Liver (tissue), 3 donors: ENCODE results near the gene NYAP2.

Source experiments
- FOXA1 ChIP-seq: IDR thresholded peaks from 2 replicates; pipeline ENCODE4 v1.6.1; 2016; ENCODE audit warnings: antibody characterized with exemption
- GABPA ChIP-seq, 2 donors: IDR thresholded peaks in 1 of 2; conservative IDR thresholded peaks in 1 of 2; 2 replicates each; pipeline ENCODE4 v1.6.1; 2016; ENCODE audit warnings: antibody characterized with exemption in 2 of 2, mild to moderate bottlenecking in 1 of 2, moderate library complexity in 1 of 2
- JUND ChIP-seq, 2 donors: IDR thresholded peaks; 2 replicates each; pipeline ENCODE4 v1.6.1; 2016; ENCODE audit warnings: antibody characterized with exemption in 2 of 2
- RAD21 ChIP-seq, 2 donors: IDR thresholded peaks; 2 replicates each; pipeline ENCODE4 v1.6.1; 2016; ENCODE audit warnings: antibody characterized with exemption in 2 of 2, mild to moderate bottlenecking in 2 of 2
- TAF1 ChIP-seq: conservative IDR thresholded peaks from 2 replicates; pipeline ENCODE4 v1.6.1; 2016; ENCODE audit warnings: antibody characterized with exemption, mild to moderate bottlenecking
- TF ChIP-seq, protein P1 (sequence below): fragments of 150-350 bp; IDR thresholded peaks from 2 replicates; pipeline ENCODE4 v1.5.1; 2017; ENCODE audit warnings: improper control_type of control experiment, low read depth, low read length; ENCODE audit not compliant: missing input control
- donor health status: healthy.
- donor health status: healthy.

DNA sequence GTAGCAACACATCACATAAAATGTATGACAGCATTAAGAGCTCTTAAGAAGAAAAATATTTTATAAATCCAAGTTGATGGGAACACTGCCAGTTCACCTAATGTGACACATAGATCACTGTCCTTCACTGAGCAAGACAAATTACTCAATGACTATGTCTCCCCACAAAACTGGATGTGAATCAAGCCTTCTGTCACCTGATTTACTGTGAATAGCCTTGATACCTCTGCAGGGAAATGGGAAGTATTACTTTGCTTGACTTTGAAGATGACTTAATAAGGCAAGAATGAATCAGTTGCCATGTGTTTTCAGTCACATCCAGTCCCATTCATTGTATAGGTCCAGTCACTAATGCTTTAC, 94.6 kb downstream of the NYAP2 start:
- TF ChIP-seq, protein P1, sequence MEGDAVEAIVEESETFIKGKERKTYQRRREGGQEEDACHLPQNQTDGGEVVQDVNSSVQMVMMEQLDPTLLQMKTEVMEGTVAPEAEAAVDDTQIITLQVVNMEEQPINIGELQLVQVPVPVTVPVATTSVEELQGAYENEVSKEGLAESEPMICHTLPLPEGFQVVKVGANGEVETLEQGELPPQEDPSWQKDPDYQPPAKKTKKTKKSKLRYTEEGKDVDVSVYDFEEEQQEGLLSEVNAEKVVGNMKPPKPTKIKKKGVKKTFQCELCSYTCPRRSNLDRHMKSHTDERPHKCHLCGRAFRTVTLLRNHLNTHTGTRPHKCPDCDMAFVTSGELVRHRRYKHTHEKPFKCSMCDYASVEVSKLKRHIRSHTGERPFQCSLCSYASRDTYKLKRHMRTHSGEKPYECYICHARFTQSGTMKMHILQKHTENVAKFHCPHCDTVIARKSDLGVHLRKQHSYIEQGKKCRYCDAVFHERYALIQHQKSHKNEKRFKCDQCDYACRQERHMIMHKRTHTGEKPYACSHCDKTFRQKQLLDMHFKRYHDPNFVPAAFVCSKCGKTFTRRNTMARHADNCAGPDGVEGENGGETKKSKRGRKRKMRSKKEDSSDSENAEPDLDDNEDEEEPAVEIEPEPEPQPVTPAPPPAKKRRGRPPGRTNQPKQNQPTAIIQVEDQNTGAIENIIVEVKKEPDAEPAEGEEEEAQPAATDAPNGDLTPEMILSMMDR: no peak
- TF ChIP-seq RAD21 (IDR thresholded peaks at IDR 0.05): no peak
- TF ChIP-seq GABPA (IDR thresholded peaks at IDR 0.05 in 1 of 2, conservative IDR thresholded peaks at IDR 0.05 in 1 of 2): no peak
- no peak for TF ChIP-seq FOXA1
- TF ChIP-seq JUND (IDR thresholded peaks at IDR 0.05): no peak
- TF ChIP-seq TAF1: no peak
